Medulla oblongata (tissue), 1 donor: ENCODE results near the gene LAMC1.
A peak's percentile ranks its signal among the peaks of the same experiment; 100 is the strongest.

Source experiments
- DNase-seq: peaks from one replicate; pipeline ENCODE4 v3.0.0-alpha.2; 2015; ENCODE audit errors: extremely low spot score

The LAMC1 gene

GRCh38 chr1:183021405-183022201 lies 1.6 kb upstream of the LAMC1 start:
- DNase-seq = no peak

- DNase-seq = peak; percentile 88
Measured at GRCh38 chr1:183022202-183023145, 746 bp upstream of the LAMC1 start.

GRCh38 chr1:183023601-183024316 lies 539 bp downstream of the LAMC1 start:
- DNase-seq = peak; percentile 22

- no peak for DNase-seq
Measured at GRCh38 chr1:183024317-183025009, 1.2 kb downstream of the LAMC1 start.

- no peak for DNase-seq
Measured at GRCh38 chr1:183025010-183025337, 1.8 kb downstream of the LAMC1 start.

- DNase-seq = no peak
Measured at GRCh38 chr1:183025782-183026774, 2.9 kb downstream of the LAMC1 start.

GRCh38 chr1:183027031-183027430 lies 3.8 kb downstream of the LAMC1 start:
- DNase-seq = no peak

- DNase-seq = no peak
Measured at GRCh38 chr1:183027791-183028190, 4.6 kb downstream of the LAMC1 start.

GRCh38 chr1:183029591-183030000 lies 6.4 kb downstream of the LAMC1 start:
- DNase-seq = no peak

- DNase-seq = no peak
Measured at GRCh38 chr1:183030053-183030452, 6.8 kb downstream of the LAMC1 start.

GRCh38 chr1:183032122-183032921 lies 9.1 kb downstream of the LAMC1 start:
- no peak for DNase-seq

GRCh38 chr1:183033205-183033604 lies 10.0 kb downstream of the LAMC1 start:
- DNase-seq = no peak

GRCh38 chr1:183034682-183035081 lies 11.5 kb downstream of the LAMC1 start:
- DNase-seq = no peak

- no peak for DNase-seq
Measured at GRCh38 chr1:183038333-183038866, 15.2 kb downstream of the LAMC1 start.

GRCh38 chr1:183038913-183039312 lies 15.7 kb downstream of the LAMC1 start:
- DNase-seq = no peak

- no peak for DNase-seq
Measured at GRCh38 chr1:183039330-183039729, 16.1 kb downstream of the LAMC1 start.

GRCh38 chr1:183039985-183040447 lies 16.8 kb downstream of the LAMC1 start:
- DNase-seq = peak; percentile 28

- no peak for DNase-seq
Measured at GRCh38 chr1:183040547-183040971, 17.3 kb downstream of the LAMC1 start.

GRCh38 chr1:183043254-183043653 lies 20.0 kb downstream of the LAMC1 start:
- DNase-seq = no peak
